ENCODE data around the gene AARS2.
"Not testable (repeated sequence)": the region's sequence is repeated elsewhere in the genome, so short reads cannot be mapped to it uniquely, and the experiment has no call there.

The AARS2 gene

GRCh38 chr6:44312901-44313788 lies at the start of gene AARS2:
TSS of gene AARS2 (minus strand) at chr6:44313347. CDS start at chr6:44313323, 24 bp downstream.
- peak; percentile 94 for DNase-seq

- no peak for DNase-seq
These were observed 48.8 kb upstream of the AARS2 start for GRCh38 chr6:44361947-44362346.

- DNase-seq = no peak
These were observed 46.8 kb upstream of the AARS2 start for GRCh38 chr6:44359973-44360372.

- DNase-seq = no peak
These were observed 43.3 kb upstream of the AARS2 start for GRCh38 chr6:44356487-44356886.

GRCh38 chr6:44355640-44356039 lies 42.5 kb upstream of the AARS2 start:
- no peak for DNase-seq

GRCh38 chr6:44353336-44353735 lies 40.2 kb upstream of the AARS2 start:
- DNase-seq = no peak

- no peak for DNase-seq
These were observed 39.1 kb upstream of the AARS2 start for GRCh38 chr6:44352259-44352658.

GRCh38 chr6:44350650-44350994 lies 37.5 kb upstream of the AARS2 start:
- DNase-seq = not testable (repeated sequence)

- DNase-seq = no peak
These were observed 36.9 kb upstream of the AARS2 start for GRCh38 chr6:44349904-44350649.

- DNase-seq = not testable (repeated sequence)
These were observed 33.7 kb upstream of the AARS2 start for GRCh38 chr6:44346818-44347217.

- DNase-seq = no peak
These were observed 29.3 kb upstream of the AARS2 start, which contains the start of gene SPATS1 for GRCh38 chr6:44342489-44342888. TSS of gene SPATS1 (plus strand) at chr6:44342650. CDS start at chr6:44343096, 446 bp downstream.

GRCh38 chr6:44342052-44342451 lies 28.9 kb upstream of the AARS2 start:
- no peak for DNase-seq

- no peak for DNase-seq
These were observed 28.1 kb upstream of the AARS2 start for GRCh38 chr6:44341095-44341890.

- no peak for DNase-seq
These were observed 26.8 kb upstream of the AARS2 start for GRCh38 chr6:44339763-44340625.

GRCh38 chr6:44339301-44339700 lies 26.2 kb upstream of the AARS2 start:
- DNase-seq = no peak

- DNase-seq = peak; percentile 79
These were observed 25.3 kb upstream of the AARS2 start for GRCh38 chr6:44338228-44339122.

GRCh38 chr6:44335631-44336030 lies 22.5 kb upstream of the AARS2 start:
- DNase-seq = no peak

GRCh38 chr6:44333942-44334341 lies 20.8 kb upstream of the AARS2 start:
- no peak for DNase-seq

- DNase-seq = no peak
These were observed 20.2 kb upstream of the AARS2 start for GRCh38 chr6:44333273-44333919.

- DNase-seq = no peak
These were observed 19.4 kb upstream of the AARS2 start for GRCh38 chr6:44332585-44332984.

GRCh38 chr6:44329858-44330257 lies 16.7 kb upstream of the AARS2 start:
- no peak for DNase-seq

Measured in CD4-positive, alpha-beta T cell treated with Interleukin-17A for 1 hour (primary cell).